RWPE1 (cell line): ENCODE data around the gene C11orf16.
A peak's percentile ranks its signal among the peaks of the same experiment; 100 is the strongest.
"Not testable (repeated sequence)": the region's sequence is repeated elsewhere in the genome, so short reads cannot be mapped to it uniquely, and the experiment has no call there.

ENCODE experiments used
- CTCF ChIA-PET: fragments of 350-600 bp; sonication (Branson Sonifier 250); formaldehyde crosslinking; extraction: SDS; loops from one replicate; lab custom pipeline; 2021; lab: Yijun Ruan, JAX
- POLR2A ChIA-PET: fragments of 400-600 bp; formaldehyde crosslinking; extraction: SDS; loops from one replicate; lab custom pipeline; 2020; ENCODE audit warnings: antibody characterized with exemption; ENCODE audit not compliant: low non-redundant PET; lab: Yijun Ruan, JAX
- DNase-seq: peaks from one replicate; pipeline ENCODE4 v3.0.0; 2012; ENCODE audit warnings: low spot score
- H3K27ac ChIP-seq: fragments of 450-650 bp; 2 replicates; pipeline ENCODE4 v1.5.1; 2017
- TF ChIP-seq, protein P1 (sequence below): fragments of 450-650 bp; conservative IDR thresholded peaks from 2 replicates; pipeline ENCODE4 v1.5.1; 2017; ENCODE audit warnings: low read depth, mild to moderate bottlenecking

C11orf16 gene

DNA sequence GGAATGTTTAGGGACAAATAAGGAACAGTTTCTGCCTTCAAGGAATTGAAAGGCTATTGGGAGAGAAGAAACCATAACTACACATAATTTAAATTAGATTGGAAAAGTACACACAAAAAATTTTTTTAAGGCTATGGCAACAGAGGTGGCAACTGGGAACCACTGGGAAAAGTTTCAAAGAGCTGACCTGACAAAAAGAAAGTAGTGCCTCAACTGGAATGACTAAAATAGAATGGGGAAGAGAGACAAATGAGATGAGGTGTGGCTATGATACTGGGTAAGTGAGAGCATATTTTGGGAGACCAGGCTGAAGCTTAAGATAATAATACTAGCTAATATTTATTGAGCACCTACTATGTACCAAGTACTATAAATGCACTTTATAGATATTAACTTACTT lies 24.6 kb downstream of the C11orf16 start:
- POLR2A ChIA-PET = no interaction called here
- CTCF ChIA-PET = no interaction called here
- TF ChIP-seq, protein P1, sequence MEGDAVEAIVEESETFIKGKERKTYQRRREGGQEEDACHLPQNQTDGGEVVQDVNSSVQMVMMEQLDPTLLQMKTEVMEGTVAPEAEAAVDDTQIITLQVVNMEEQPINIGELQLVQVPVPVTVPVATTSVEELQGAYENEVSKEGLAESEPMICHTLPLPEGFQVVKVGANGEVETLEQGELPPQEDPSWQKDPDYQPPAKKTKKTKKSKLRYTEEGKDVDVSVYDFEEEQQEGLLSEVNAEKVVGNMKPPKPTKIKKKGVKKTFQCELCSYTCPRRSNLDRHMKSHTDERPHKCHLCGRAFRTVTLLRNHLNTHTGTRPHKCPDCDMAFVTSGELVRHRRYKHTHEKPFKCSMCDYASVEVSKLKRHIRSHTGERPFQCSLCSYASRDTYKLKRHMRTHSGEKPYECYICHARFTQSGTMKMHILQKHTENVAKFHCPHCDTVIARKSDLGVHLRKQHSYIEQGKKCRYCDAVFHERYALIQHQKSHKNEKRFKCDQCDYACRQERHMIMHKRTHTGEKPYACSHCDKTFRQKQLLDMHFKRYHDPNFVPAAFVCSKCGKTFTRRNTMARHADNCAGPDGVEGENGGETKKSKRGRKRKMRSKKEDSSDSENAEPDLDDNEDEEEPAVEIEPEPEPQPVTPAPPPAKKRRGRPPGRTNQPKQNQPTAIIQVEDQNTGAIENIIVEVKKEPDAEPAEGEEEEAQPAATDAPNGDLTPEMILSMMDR = no peak
- no peak for DNase-seq
- no peak overlapping the region for H3K27ac ChIP-seq

DNA sequence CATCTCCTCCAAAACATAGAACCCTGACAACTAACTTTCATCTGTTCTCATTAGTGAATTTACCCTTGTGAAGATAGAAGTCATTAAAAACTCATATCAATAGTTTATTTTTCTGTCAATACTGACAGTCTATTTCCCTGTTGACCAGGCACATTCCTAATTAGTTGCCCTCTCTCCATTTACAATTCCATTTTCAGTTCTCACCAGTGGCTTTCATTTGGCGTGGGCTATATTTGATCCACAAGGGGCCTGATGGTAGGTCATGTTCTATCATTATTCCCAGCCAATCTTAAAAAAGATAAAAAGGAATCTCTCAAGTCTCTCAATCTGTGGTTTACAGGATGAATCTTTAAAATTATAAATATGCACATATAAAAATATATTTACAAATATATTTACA lies 25.6 kb downstream of the C11orf16 start:
- no peak for DNase-seq
- no peak overlapping the region for H3K27ac ChIP-seq
- TF ChIP-seq, protein P1 = no peak
- CTCF ChIA-PET = no interaction called here
- POLR2A ChIA-PET = no interaction called here

GRCh38 chr11:8905528-8906165 lies 27.1 kb downstream of the C11orf16 start:
- TF ChIP-seq, protein P1 = no peak
- H3K27ac ChIP-seq = peak overlapping the region; percentile 89
- DNase-seq = peak; percentile 60
- ChIA-PET POLR2A (no interaction called here), CTCF (interaction anchor here (0.7 kb wide), 1 partner anchor 185 kb away, joined by 6 read pairs; no protein-coding TSS in a partner anchor)

GRCh38 chr11:8899119-8899753 lies 33.5 kb downstream of the C11orf16 start:
- H3K27ac ChIP-seq = no peak overlapping the region
- ChIA-PET CTCF (no interaction called here), POLR2A (no interaction called here)

DNA sequence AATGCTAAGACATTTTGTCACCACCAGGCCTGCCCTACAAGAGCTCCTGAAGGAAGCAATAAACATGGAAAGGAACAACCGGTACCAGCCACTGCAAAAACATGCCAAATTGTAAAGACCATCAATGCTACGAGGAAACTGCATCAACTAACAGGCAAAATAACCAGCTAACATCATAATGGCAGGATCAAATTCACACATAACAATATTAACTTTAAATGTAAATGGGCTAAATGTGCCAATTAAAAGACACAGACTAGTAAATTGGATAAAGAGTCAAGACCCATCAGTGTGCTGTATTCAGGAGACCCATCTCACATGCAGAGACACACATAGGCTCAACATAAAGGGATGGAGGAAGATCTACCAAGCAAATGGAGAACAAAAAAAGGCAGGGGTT lies 41.6 kb downstream of the C11orf16 start:
- H3K27ac ChIP-seq, DNase-seq, POLR2A ChIA-PET: not testable (repeated sequence)
- CTCF ChIA-PET = interaction anchor here (0.7 kb wide), 1 partner anchor 26 kb away, joined by 3 read pairs; no protein-coding TSS in a partner anchor

More at GRCh38 chr11:8899119-8899753, 33.5 kb downstream of the C11orf16 start:
- DNase-seq = no peak
- TF ChIP-seq, protein P1 = no peak

GRCh38 chr11:8886322-8886721 lies 46.4 kb downstream of the C11orf16 start:
- no peak for DNase-seq
- ChIA-PET POLR2A (no interaction called here), CTCF (no interaction called here)
- TF ChIP-seq, protein P1 = no peak
- H3K27ac ChIP-seq = no peak overlapping the region

GRCh38 chr11:8881585-8881984 lies 51.2 kb downstream of the C11orf16 start:
- H3K27ac ChIP-seq, POLR2A ChIA-PET, CTCF ChIA-PET, DNase-seq: not testable (repeated sequence)
